ENCODE data around the gene STX18.

The STX18 gene

GRCh38 chr4:4374388-4375098 lies 167.3 kb downstream of the STX18 start:
- no peak for DNase-seq
